ENCODE data around the gene DPF1.

DNA sequence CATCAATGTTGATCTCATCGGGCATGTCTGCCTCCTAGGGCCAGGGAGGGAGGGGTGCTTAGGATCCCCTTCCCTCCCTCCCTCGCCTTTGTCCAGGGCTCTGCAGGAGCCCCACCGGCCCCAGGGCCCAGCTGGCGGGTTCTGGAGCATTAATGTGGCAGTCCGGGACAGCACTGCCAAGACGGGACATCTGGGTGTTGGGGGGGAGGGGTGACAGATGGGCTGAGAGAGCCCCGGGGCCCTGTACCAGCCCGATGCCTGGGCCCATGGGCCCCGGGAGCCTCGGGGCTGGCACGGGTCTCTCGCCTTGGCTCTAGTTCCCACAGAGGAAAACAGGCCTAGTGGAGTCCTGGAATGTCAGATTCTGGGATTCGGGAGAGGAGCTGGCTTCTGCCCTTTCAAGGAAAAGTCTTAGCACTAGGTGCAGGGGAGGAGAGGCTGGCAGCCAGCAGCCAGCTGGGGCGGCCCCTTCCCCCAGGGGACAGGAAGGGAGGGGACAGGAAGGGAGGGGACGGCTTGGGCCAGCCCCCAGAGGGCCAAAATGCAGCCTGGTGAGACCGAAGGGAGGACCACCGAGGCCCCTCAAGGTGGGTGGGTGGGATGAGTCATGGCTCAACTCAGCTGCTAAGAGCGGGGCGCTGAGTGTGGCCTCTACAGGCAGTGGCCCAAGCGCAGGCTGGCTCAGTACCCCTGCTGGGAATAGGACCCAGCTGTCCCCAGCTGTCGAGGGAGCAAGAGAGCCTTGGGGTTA, 29.1 kb upstream of the DPF1 start:
- no peak for TF ChIP-seq POLR2AphosphoS5 (IDR thresholded peaks at IDR 0.05; ENCODE audit: low read depth)
- TF ChIP-seq, protein P1, sequence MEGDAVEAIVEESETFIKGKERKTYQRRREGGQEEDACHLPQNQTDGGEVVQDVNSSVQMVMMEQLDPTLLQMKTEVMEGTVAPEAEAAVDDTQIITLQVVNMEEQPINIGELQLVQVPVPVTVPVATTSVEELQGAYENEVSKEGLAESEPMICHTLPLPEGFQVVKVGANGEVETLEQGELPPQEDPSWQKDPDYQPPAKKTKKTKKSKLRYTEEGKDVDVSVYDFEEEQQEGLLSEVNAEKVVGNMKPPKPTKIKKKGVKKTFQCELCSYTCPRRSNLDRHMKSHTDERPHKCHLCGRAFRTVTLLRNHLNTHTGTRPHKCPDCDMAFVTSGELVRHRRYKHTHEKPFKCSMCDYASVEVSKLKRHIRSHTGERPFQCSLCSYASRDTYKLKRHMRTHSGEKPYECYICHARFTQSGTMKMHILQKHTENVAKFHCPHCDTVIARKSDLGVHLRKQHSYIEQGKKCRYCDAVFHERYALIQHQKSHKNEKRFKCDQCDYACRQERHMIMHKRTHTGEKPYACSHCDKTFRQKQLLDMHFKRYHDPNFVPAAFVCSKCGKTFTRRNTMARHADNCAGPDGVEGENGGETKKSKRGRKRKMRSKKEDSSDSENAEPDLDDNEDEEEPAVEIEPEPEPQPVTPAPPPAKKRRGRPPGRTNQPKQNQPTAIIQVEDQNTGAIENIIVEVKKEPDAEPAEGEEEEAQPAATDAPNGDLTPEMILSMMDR (IDR thresholded peaks at IDR 0.05; ENCODE audit: insufficient read depth, low read length) = no peak
- TF ChIP-seq GABPA (IDR thresholded peaks at IDR 0.05; ENCODE audit: low read depth) = no peak
- TF ChIP-seq, protein P2, sequence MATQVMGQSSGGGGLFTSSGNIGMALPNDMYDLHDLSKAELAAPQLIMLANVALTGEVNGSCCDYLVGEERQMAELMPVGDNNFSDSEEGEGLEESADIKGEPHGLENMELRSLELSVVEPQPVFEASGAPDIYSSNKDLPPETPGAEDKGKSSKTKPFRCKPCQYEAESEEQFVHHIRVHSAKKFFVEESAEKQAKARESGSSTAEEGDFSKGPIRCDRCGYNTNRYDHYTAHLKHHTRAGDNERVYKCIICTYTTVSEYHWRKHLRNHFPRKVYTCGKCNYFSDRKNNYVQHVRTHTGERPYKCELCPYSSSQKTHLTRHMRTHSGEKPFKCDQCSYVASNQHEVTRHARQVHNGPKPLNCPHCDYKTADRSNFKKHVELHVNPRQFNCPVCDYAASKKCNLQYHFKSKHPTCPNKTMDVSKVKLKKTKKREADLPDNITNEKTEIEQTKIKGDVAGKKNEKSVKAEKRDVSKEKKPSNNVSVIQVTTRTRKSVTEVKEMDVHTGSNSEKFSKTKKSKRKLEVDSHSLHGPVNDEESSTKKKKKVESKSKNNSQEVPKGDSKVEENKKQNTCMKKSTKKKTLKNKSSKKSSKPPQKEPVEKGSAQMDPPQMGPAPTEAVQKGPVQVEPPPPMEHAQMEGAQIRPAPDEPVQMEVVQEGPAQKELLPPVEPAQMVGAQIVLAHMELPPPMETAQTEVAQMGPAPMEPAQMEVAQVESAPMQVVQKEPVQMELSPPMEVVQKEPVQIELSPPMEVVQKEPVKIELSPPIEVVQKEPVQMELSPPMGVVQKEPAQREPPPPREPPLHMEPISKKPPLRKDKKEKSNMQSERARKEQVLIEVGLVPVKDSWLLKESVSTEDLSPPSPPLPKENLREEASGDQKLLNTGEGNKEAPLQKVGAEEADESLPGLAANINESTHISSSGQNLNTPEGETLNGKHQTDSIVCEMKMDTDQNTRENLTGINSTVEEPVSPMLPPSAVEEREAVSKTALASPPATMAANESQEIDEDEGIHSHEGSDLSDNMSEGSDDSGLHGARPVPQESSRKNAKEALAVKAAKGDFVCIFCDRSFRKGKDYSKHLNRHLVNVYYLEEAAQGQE (IDR thresholded peaks at IDR 0.05; ENCODE audit: insufficient replicate concordance, low read depth) = no peak

All from HL-60 (cell line).